MCF 10A (cell line): ENCODE data around the gene G6PC1. TPM values are rescaled to one million over a fixed set of nuclear protein-coding genes. Genes with fewer than 3 reads are reported as not detected.

Source experiments
- BruUV-seq: library from RNA; stranded (reverse); fragments of 400-500 nt; replicated peaks from 2 replicates; lab custom pipeline; 2021; lab: Mats Ljungman, UMichigan
- CTCF ChIA-PET: fragments of 300-600 bp; sonication (Branson Sonifier 250); formaldehyde crosslinking; extraction: SDS; loops from one replicate; lab custom pipeline; 2021; ENCODE audit warnings: antibody characterized with exemption, inconsistent platforms; lab: Yijun Ruan, JAX
- POLR2A ChIA-PET: fragments of 300-600, 350-650 bp; sonication (Branson Sonifier 250); formaldehyde crosslinking; extraction: SDS; loops from one replicate; lab custom pipeline; 2020; ENCODE audit warnings: antibody characterized with exemption, inconsistent platforms; lab: Yijun Ruan, JAX
- DNase-seq: peaks from one replicate; pipeline ENCODE4 v3.0.0-alpha.2; 2018; ENCODE audit not compliant: unreplicated experiment
- H3K27ac Mint-ChIP-seq: one replicate; pipeline ENCODE4 v1.8.0; 2022; ENCODE audit warnings: mild to moderate bottlenecking, low read depth, mixed read lengths; ENCODE audit not compliant: unreplicated experiment
- H3K27me3 Mint-ChIP-seq: one replicate; pipeline ENCODE4 v1.8.0; 2022; ENCODE audit warnings: mixed read lengths; ENCODE audit not compliant: insufficient read depth, unreplicated experiment
- H3K36me3 Mint-ChIP-seq: one replicate; pipeline ENCODE4 v1.8.0; 2022; ENCODE audit warnings: mild to moderate bottlenecking, moderate library complexity, mixed read lengths; ENCODE audit not compliant: insufficient read depth, unreplicated experiment
- H3K4me1 Mint-ChIP-seq: one replicate; pipeline ENCODE4 v1.8.0; 2022; ENCODE audit warnings: mixed read lengths; ENCODE audit not compliant: insufficient read depth, unreplicated experiment
- H3K4me3 Mint-ChIP-seq: one replicate; pipeline ENCODE4 v1.8.0; 2022; ENCODE audit warnings: mild to moderate bottlenecking, moderate library complexity, mixed read lengths; ENCODE audit not compliant: unreplicated experiment
- H3K9me3 Mint-ChIP-seq: one replicate; pipeline ENCODE4 v1.8.0; 2022; ENCODE audit warnings: mixed read lengths; ENCODE audit not compliant: unreplicated experiment
- CTCF ChIP-seq: fragments of 200-600 bp; IDR thresholded peaks from one replicate; pipeline ENCODE4 v1.8.0; 2022; ENCODE audit warnings: antibody characterized with exemption, mild to moderate bottlenecking; ENCODE audit not compliant: unreplicated experiment
- intact Hi-C: fragments of 100-400 bp; cut with micrococcal nuclease; formaldehyde crosslinking; loops from 2 replicates; pipeline ENCODE4 v1.14.1; 2022
- total RNA-seq: library from RNA; stranded (reverse); gene quantifications from 2 replicates; pipeline ENCODE4 v1.2.3, GENCODE V29; 2022

The G6PC1 gene
- total RNA-seq, 1 experiment from 2014 or later, result not detected

GRCh38 chr17:42950044-42950783, 49.6 kb downstream of the G6PC1 start:
- H3K4me1 Mint-ChIP-seq, result no peaks in the 10 kb centered on the region
- peaks cover 60% of the 10 kb centered on the region for H3K36me3 Mint-ChIP-seq
- H3K27me3 Mint-ChIP-seq, result no peaks in the 10 kb centered on the region
- CTCF ChIA-PET, result no interaction called here
- no peak for TF ChIP-seq CTCF
- no peak overlapping the region for H3K27ac Mint-ChIP-seq
- H3K4me3 Mint-ChIP-seq, result no peak overlapping the region
- POLR2A ChIA-PET, result interaction anchor here (0.6 to 0.7 kb wide), 2 partner anchors 17 to 222 kb away, joined by 3 read pairs; no protein-coding TSS in a partner anchor
- H3K9me3 Mint-ChIP-seq, result no peaks in the 10 kb centered on the region
- no TSS peak for BruUV-seq
- intact Hi-C loops, result no loop called here
- DNase-seq, result no peak

Other genes starting within 250 kb of the G6PC1 start
- 21.3 and 23.4 TPM in 2 replicates for gene TUBG2, start 241.5 kb upstream of the G6PC1 start, total RNA-seq
- gene PLEKHH3, start 223.8 kb upstream of the G6PC1 start, total RNA-seq, result 12.5 and 12.9 TPM in 2 replicates
- gene CCR10, start 219.0 kb upstream of the G6PC1 start, total RNA-seq, result 0.21 and 0.22 TPM in 2 replicates
- gene CNTNAP1, start 218.3 kb upstream of the G6PC1 start, total RNA-seq, result 1.2 and 1.5 TPM in 2 replicates
- gene EZH1, start 155.8 kb upstream of the G6PC1 start, total RNA-seq, result 31.1 and 31.7 TPM in 2 replicates
- gene RAMP2, start 139.6 kb upstream of the G6PC1 start, total RNA-seq, result not detected in 2 replicates
- gene VPS25, start 127.3 kb upstream of the G6PC1 start, total RNA-seq, result 84.3 and 96.0 TPM in 2 replicates
- gene WNK4, start 120.2 kb upstream of the G6PC1 start, total RNA-seq, result 2.3 and 5.4 TPM in 2 replicates
- gene COA3, start 102.1 kb upstream of the G6PC1 start, total RNA-seq, result 41.0 and 52.7 TPM in 2 replicates
- not detected in 2 replicates for gene CNTD1, start 101.9 kb upstream of the G6PC1 start, total RNA-seq
- 78.8 and 81.5 TPM in 2 replicates for gene BECN1, start 76.5 kb upstream of the G6PC1 start, total RNA-seq
- gene PSME3, start 67.4 kb upstream of the G6PC1 start, total RNA-seq, result 220 and 232 TPM in 2 replicates
- gene AOC2, start 56.2 kb upstream of the G6PC1 start, total RNA-seq, result 2.6 and 2.9 TPM in 2 replicates
- gene AOC3, start 49.6 kb upstream of the G6PC1 start, total RNA-seq, result 0.44 and 0.71 TPM in 2 replicates
- gene AARSD1, start 63.7 kb downstream of the G6PC1 start, total RNA-seq, result 48.9 and 79.9 TPM in 2 replicates
- 0.83 and 0.96 TPM in 2 replicates for gene PTGES3L, start 79.3 kb downstream of the G6PC1 start, total RNA-seq
- gene RUNDC1, start 79.8 kb downstream of the G6PC1 start, total RNA-seq, result 13.4 and 14.2 TPM in 2 replicates
- gene RPL27, start 97.6 kb downstream of the G6PC1 start, total RNA-seq, result 970 and 1,226 TPM in 2 replicates
- gene IFI35, start 106.0 kb downstream of the G6PC1 start, total RNA-seq, result 6.3 and 7.3 TPM in 2 replicates
- 61.0 and 105 TPM in 2 replicates for gene VAT1, start 121.6 kb downstream of the G6PC1 start, total RNA-seq
- 0.16 TPM in 1 of 2 replicates, not detected in the other for gene RND2, start 124.4 kb downstream of the G6PC1 start, total RNA-seq
- 12.4 and 18.1 TPM in 2 replicates for gene BRCA1, start 224.6 kb downstream of the G6PC1 start, total RNA-seq